Transverse colon (tissue), 4 donors: ENCODE results near the gene MORC2. TPM values are rescaled to one million over a fixed set of nuclear protein-coding genes. Genes with fewer than 3 reads are reported as not detected.

Source experiments
- DNase-seq: peaks from one replicate; pipeline ENCODE4 v3.0.0-alpha.2; 2019
- H3K27ac ChIP-seq, 4 donors: fragments of 200-600 bp; sonication (generic); 2 replicates each; pipeline ENCODE4 v1.5.1; 2016 to 2018; ENCODE audit warnings: inconsistent platforms in 4 of 4
- H3K27me3 ChIP-seq: fragments of 200-600 bp; sonication (generic); 2 replicates; pipeline ENCODE4 v1.5.1; 2017; ENCODE audit warnings: inconsistent platforms
- H3K36me3 ChIP-seq, 4 donors: fragments of 200-600 bp; sonication (generic); 2 replicates each; pipeline ENCODE4 v1.5.1; 2017 to 2019; ENCODE audit warnings: inconsistent platforms in 4 of 4
- H3K4me1 ChIP-seq, 4 donors: fragments of 200-600 bp; sonication (generic); 2 replicates each; pipeline ENCODE4 v1.5.1; 2017 to 2020; ENCODE audit warnings: inconsistent platforms in 4 of 4
- H3K4me3 ChIP-seq, 4 donors: fragments of 200-600 bp; sonication (generic); 1 replicate in 1 of 4; 2 replicates in 3 of 4; pipeline versions ENCODE4 v1.5.1 to v1.6.1; 2017 to 2019; ENCODE audit warnings: inconsistent platforms in 4 of 4
- H3K9me3 ChIP-seq, 2 donors: fragments of 200-600 bp; sonication (generic); 2 replicates each; pipeline ENCODE4 v1.5.1; 2017 to 2019; ENCODE audit warnings: inconsistent platforms in 2 of 2
- EP300 ChIP-seq: sonication (generic); formaldehyde crosslinking; IDR thresholded peaks from one replicate; pipeline ENCODE4 v1.6.1; 2017; ENCODE audit warnings: antibody characterized with exemption, low read depth
- POLR2A ChIP-seq: fragments of 450-650 bp; IDR thresholded peaks from one replicate; pipeline ENCODE4 v1.6.1; 2016; ENCODE audit warnings: antibody characterized with exemption, mild to moderate bottlenecking, moderate library complexity
- POLR2AphosphoS5 ChIP-seq, 3 donors: sonication (generic); formaldehyde crosslinking; IDR thresholded peaks; one replicate each; pipeline ENCODE4 v1.6.1; 2016; ENCODE audit warnings: antibody characterized with exemption in 3 of 3
- WGBS, 2 donors: methylation state at CpG; one replicate each; pipeline ENCODE4 v1.1.5; 2018; ENCODE audit warnings: low coverage in 1 of 2; 5-methylcytosine and 5-hydroxymethylcytosine counted together
- in situ Hi-C, 4 donors: fragments of 200-750 bp; cut with MboI; loops; one replicate each; pipeline versions ENCODE4 v1.15.0 to v1.15.1; 2017; ENCODE audit warnings: low sequenced_read_pairs in 3 of 4, low pct_ligation_motif_present in 1 of 4, low pct_unique_long_range_greater_than_20kb in 1 of 4
- intact Hi-C: fragments of 100-400 bp; cut with DNase I; formaldehyde crosslinking; loops from one replicate; pipeline ENCODE4 v1.15.1; 2023; ENCODE audit warnings: low total_unique reads
- total RNA-seq, 4 donors: library from RNA; depleted of rRNA; stranded (reverse); fragments of >200 nt; gene quantifications; one replicate each; pipeline ENCODE4 v1.1.0, GENCODE V29; 2016
- TF ChIP-seq, protein P1 (sequence below), 5 experiments: fragments of 200-600 bp in 3 of 5; fragments of 450-650 bp in 2 of 5; sonication (generic) in 3 of 5; IDR thresholded peaks; 1 replicate in 2 of 5; 2 replicates in 3 of 5; pipeline ENCODE4 v1.5.1; 2016 to 2017; ENCODE audit warnings: antibody characterized with exemption in 5 of 5, inconsistent platforms in 3 of 5, mild to moderate bottlenecking in 2 of 5, moderate library complexity in 1 of 5

The MORC2 gene
- total RNA-seq, 4 donors from 2014 or later: 11.9 to 23.9 (median 19.1) TPM

DNA sequence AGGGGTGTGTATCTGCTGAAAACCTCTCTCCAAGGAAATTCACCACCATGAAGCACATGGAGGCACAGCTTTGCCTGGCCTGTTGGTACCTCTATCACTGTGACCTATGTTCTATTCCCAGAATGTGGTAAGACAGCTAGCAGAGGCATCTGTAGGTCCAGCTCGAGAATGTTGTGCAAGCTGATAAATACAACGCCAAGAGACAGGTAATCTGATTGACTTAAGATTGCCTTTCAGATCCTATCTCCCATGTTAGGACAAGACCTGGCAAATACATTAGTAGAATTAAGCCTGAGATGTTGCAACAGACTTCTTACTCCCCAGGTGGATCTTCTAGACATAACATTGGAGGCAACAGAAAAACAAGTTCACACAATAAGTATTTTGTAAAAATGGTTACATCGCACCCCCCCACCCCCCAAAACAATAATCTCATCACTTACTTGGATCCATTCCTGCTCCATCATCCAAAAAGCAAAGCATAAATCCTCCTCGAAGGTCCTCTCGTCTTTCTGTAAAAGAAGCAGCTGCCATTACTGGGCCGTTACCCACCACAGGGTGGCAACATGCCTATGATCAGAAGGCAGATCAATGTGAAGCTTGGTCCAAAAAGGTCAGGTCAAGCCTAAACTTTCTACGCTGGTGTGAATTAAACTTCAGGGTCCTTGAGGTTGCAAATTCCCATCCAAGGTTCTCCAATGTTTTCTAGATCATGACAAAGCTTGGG, 18.5 kb downstream of the MORC2 start:
- no peak overlapping the region for H3K4me3 ChIP-seq
- WGBS, 2 donors: 90 to 100% methylated on average over 1 to 7 of the region's 7 CpGs
- H3K27me3 ChIP-seq: no peaks in the 10 kb centered on the region
- H3K36me3 ChIP-seq: peaks cover 0 to 18% (median 5%) of the 10 kb centered on the region in 4 donors
- TF ChIP-seq POLR2A (no peak), EP300 (no peak), POLR2AphosphoS5 (IDR thresholded peaks at IDR 0.05) (no peak)
- TF ChIP-seq, protein P1, sequence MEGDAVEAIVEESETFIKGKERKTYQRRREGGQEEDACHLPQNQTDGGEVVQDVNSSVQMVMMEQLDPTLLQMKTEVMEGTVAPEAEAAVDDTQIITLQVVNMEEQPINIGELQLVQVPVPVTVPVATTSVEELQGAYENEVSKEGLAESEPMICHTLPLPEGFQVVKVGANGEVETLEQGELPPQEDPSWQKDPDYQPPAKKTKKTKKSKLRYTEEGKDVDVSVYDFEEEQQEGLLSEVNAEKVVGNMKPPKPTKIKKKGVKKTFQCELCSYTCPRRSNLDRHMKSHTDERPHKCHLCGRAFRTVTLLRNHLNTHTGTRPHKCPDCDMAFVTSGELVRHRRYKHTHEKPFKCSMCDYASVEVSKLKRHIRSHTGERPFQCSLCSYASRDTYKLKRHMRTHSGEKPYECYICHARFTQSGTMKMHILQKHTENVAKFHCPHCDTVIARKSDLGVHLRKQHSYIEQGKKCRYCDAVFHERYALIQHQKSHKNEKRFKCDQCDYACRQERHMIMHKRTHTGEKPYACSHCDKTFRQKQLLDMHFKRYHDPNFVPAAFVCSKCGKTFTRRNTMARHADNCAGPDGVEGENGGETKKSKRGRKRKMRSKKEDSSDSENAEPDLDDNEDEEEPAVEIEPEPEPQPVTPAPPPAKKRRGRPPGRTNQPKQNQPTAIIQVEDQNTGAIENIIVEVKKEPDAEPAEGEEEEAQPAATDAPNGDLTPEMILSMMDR (IDR thresholded peaks at IDR 0.05): no peak
- intact Hi-C loops: loop anchor here (2.0 to 5.0 kb wide), 2 partner anchors 135 to 202 kb away; no protein-coding TSS in a partner anchor
- no peaks in the 10 kb centered on the region for H3K9me3 ChIP-seq
- in situ Hi-C loops: loop anchor here in 3 of 4 donors (10.0 kb wide), 1 partner anchor 135 kb away; the partner anchor contains the start of gene SMTN (in 3 of the 3)
- peaks cover 0 to 16% (median 8%) of the 10 kb centered on the region in 4 donors for H3K4me1 ChIP-seq
- no peak for DNase-seq
- no peak overlapping the region for H3K27ac ChIP-seq

DNA sequence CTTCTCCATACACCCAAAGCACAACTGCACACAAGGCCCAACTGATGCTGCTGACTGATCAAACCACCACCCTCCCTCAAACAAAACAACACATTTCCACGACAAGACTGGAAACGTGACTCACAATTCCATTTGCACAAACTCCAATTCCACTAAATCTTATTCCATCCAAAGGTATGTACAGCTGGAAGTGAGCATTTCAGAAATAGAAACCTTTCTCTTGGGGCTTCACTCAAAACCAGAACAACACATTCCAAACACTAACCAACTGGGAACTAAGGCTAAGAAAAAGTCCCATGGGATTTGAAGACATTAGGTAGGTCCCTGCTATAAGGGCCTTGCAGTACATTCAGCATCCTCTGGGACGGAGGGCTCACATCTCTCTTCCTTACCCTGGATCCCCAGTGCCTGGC, 19.6 kb downstream of the MORC2 start:
- in situ Hi-C loops: loop anchor here in 3 of 4 donors (10.0 kb wide), 1 partner anchor 136 kb away; the partner anchor contains the start of gene SMTN (in 3 of the 3)
- 64 to 73% methylated on average over 2 to 3 of the region's 3 CpGs for WGBS, 2 donors
- H3K27me3 ChIP-seq: no peaks in the 10 kb centered on the region
- intact Hi-C loops: loop anchor here (2.0 to 5.0 kb wide), 2 partner anchors 136 to 203 kb away; no protein-coding TSS in a partner anchor
- DNase-seq: no peak
- peaks cover 0 to 16% (median 8%) of the 10 kb centered on the region in 4 donors for H3K4me1 ChIP-seq
- peaks cover 0 to 29% (median 11%) of the 10 kb centered on the region in 4 donors for H3K36me3 ChIP-seq
- no peak for TF ChIP-seq POLR2AphosphoS5 (IDR thresholded peaks at IDR 0.05)
- peak overlapping the region in 2 of 4 donors; percentile 10 to 47 for H3K27ac ChIP-seq
- no peaks in the 10 kb centered on the region for H3K9me3 ChIP-seq
- H3K4me3 ChIP-seq: no peak overlapping the region

DNA sequence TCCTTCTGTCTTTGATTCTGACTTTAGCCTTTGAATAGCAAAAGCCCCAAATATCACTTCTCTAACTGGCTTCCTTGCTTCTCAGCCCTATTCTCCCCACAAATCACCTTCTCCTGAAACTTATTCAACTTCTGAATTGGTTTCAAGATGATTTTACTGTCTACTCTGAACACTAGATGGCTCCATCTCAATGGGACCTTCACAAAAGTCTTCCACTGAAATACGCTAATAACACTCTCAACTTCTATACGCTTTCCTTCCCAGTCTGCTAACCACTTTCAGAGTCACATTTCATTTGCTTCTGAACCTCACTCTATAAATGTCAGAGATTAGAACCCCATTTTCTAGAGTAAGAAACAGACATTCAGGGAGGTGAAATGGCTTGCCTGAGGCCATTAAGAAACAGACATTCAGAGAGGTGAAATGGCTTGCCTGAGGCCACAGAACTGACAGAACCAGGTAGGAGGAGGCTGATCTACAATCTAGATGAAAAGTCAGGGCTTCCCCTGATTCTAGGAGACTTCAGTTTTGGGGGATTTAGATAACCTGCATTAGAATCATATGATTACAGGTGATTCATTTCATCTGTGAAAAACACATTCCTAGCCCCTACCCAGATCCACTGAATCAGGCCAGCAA, 20.6 kb downstream of the MORC2 start:
- DNase-seq: no peak
- WGBS, 2 donors: 35 to 51% methylated on average over 2 of the region's 2 CpGs
- in situ Hi-C loops: loop anchor here in 3 of 4 donors (10.0 kb wide), 1 partner anchor 137 kb away; the partner anchor contains the start of gene SMTN (in 3 of the 3)
- H3K4me1 ChIP-seq: peaks cover 0 to 16% (median 8%) of the 10 kb centered on the region in 4 donors
- H3K27me3 ChIP-seq: no peaks in the 10 kb centered on the region
- peaks cover 0 to 38% (median 16%) of the 10 kb centered on the region in 4 donors for H3K36me3 ChIP-seq
- TF ChIP-seq POLR2A: no peak
- TF ChIP-seq, protein P1 (IDR thresholded peaks at IDR 0.05): peak; percentile 52 to 71 (median 62)
- H3K27ac ChIP-seq: peak overlapping the region; percentile 31 to 53 (median 44)
- intact Hi-C loops: loop anchor here (2.0 to 5.0 kb wide), 2 partner anchors 137 to 204 kb away; no protein-coding TSS in a partner anchor
- H3K4me3 ChIP-seq: no peak overlapping the region
- no peaks in the 10 kb centered on the region for H3K9me3 ChIP-seq

DNA sequence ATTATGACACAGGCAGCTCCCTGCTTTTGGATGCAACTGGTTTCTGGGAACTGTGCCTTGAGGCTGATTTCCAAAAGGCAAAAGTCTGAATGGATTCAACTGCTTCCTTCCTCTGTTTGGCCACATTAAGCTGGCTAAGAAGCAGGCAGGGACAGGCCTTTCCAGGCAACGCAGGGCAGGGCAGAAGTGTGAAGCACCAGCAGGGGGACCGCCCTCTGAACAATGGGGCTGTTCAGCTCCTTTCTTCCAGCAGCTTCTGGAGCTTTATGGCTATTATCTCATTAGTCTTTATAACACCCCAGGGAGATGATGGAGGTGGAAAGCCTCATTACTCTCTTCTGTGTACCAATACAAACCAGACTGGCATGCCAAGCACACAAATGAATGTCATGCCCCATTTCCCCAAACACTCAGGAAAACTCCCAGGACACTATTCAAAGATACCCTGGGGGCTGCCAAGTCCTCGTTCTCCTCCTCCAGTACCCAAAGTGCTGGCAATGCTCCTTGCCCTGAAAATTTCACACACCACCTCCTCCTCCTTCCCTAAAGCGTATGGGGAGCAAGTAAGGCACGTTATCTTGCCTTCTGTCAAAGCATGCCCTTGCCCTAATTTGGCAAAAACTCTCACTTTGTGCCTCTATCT, 21.3 kb downstream of the MORC2 start:
- in situ Hi-C loops (loop anchor here in 3 of 4 donors (10.0 kb wide), 1 partner anchor 138 kb away; the partner anchor contains the start of gene SMTN (in 3 of the 3)), intact Hi-C loops (loop anchor here (5.0 kb wide), 1 partner anchor 205 kb away; no protein-coding TSS in a partner anchor)
- peaks cover 0 to 43% (median 19%) of the 10 kb centered on the region in 4 donors for H3K36me3 ChIP-seq
- peaks cover 0 to 16% (median 8%) of the 10 kb centered on the region in 4 donors for H3K4me1 ChIP-seq
- no peaks in the 10 kb centered on the region for H3K27me3 ChIP-seq
- TF ChIP-seq POLR2AphosphoS5 (IDR thresholded peaks at IDR 0.05): no peak
- TF ChIP-seq, protein P1 (IDR thresholded peaks at IDR 0.05): peak in 1 of 5 experiments; percentile 10
- no peak overlapping the region for H3K4me3 ChIP-seq
- peak; percentile 37 for DNase-seq
- H3K9me3 ChIP-seq: no peaks in the 10 kb centered on the region
- peak overlapping the region; percentile 31 to 53 (median 44) for H3K27ac ChIP-seq
- 27 to 60% methylated on average over 1 to 5 of the region's 5 CpGs for WGBS, 2 donors
